B cell (primary cell): ENCODE measurements around the gene EMC6. TPM values are rescaled to one million over a fixed set of nuclear protein-coding genes. Genes with fewer than 3 reads are reported as not detected.

Experiments
- ATAC-seq: fragments of 200-7000 bp; cut with Tn5 transposase; one replicate; pipeline ENCODE4 v1.10.0; 2021; ENCODE audit warnings: low read depth, mild to moderate bottlenecking, moderate number of reproducible peaks, moderate library complexity
- CTCF ChIA-PET: fragments of 350-600 bp; sonication (Branson Sonifier 250); formaldehyde crosslinking; loops from one replicate; lab custom pipeline; 2021; ENCODE audit warnings: antibody characterized with exemption, inconsistent platforms; lab: Charles Lee
- POLR2A ChIA-PET: fragments of 350-600 bp; sonication (Branson Sonifier 250); formaldehyde crosslinking; loops from one replicate; lab custom pipeline; 2021; ENCODE audit warnings: antibody characterized with exemption; lab: Charles Lee
- DNase-seq: peaks from one replicate; pipeline ENCODE4 v3.0.0; 2013
- H2AFZ ChIP-seq: 2 replicates; pipeline ENCODE4 v1.6.1; 2012; ENCODE audit warnings: mild to moderate bottlenecking, low read depth, low read length; ENCODE audit not compliant: insufficient read depth, poor library complexity, severe bottlenecking
- H3K27ac ChIP-seq, 2 donors: 1 replicate in 1 of 2; 2 replicates in 1 of 2; pipeline ENCODE4 v1.5.1; 2012 to 2013; ENCODE audit warnings: low read length in 2 of 2, mild to moderate bottlenecking in 2 of 2, moderate library complexity in 1 of 2
- H3K27me3 ChIP-seq, 4 experiments: fragments of 200-600 bp in 1 of 4; sonication (generic) in 1 of 4; replicated peaks in 1 of 4; 1 replicate in 2 of 4; 2 replicates in 2 of 4; pipeline versions ENCODE4 v1.6.1 to v1.7.0; 2013 to 2016; ENCODE audit warnings: low read length in 3 of 4, mild to moderate bottlenecking in 2 of 4, mixed read lengths in 1 of 4, moderate library complexity in 1 of 4; ENCODE audit not compliant: insufficient read depth in 4 of 4, control insufficient read depth in 3 of 4; ENCODE audit errors: control extremely low read depth in 1 of 4
- H3K36me3 ChIP-seq, 2 experiments: replicated peaks in 1 of 2; 1 replicate in 1 of 2; 2 replicates in 1 of 2; pipeline versions ENCODE4 v1.6.1 to v1.7.1; 2013; ENCODE audit warnings: low read length in 1 of 2; ENCODE audit not compliant: insufficient read depth in 2 of 2, control insufficient read depth in 1 of 2; ENCODE audit errors: control extremely low read depth in 1 of 2, extremely low read depth in 1 of 2
- H3K4me1 ChIP-seq, 2 donors: fragments of 200-600 bp in 1 of 2; sonication (generic) in 1 of 2; 1 replicate in 1 of 2; 2 replicates in 1 of 2; pipeline versions ENCODE4 v1.5.1 to v1.6.1; 2013 to 2017; ENCODE audit warnings: low read length in 2 of 2; ENCODE audit not compliant: control insufficient read depth in 2 of 2, insufficient read depth in 2 of 2
- H3K4me2 ChIP-seq: replicated peaks from 2 replicates; pipeline ENCODE3; 2012; ENCODE audit warnings: mild to moderate bottlenecking, low read depth, low read length; ENCODE audit not compliant: poor library complexity, severe bottlenecking
- H3K4me3 ChIP-seq, 5 experiments: fragments of 200-600 bp in 1 of 5; sonication (generic) in 1 of 5; 1 replicate in 3 of 5; 2 replicates in 2 of 5; pipeline versions ENCODE4 v1.5.1 to v1.7.0; 2011 to 2016; ENCODE audit warnings: low read length in 4 of 5, mild to moderate bottlenecking in 4 of 5, low read depth in 2 of 5, control low read depth in 1 of 5, moderate library complexity in 1 of 5; ENCODE audit not compliant: insufficient read depth in 1 of 5; ENCODE audit errors: control extremely low read depth in 1 of 5, extremely low read depth in 1 of 5
- H3K79me2 ChIP-seq: fragments of 200-600 bp; sonication (generic); one replicate; pipeline ENCODE4 v1.6.0; 2016; ENCODE audit warnings: low read length; ENCODE audit not compliant: control insufficient read depth, insufficient read depth
- H3K9ac ChIP-seq: fragments of 200-600 bp; sonication (generic); 2 replicates; pipeline ENCODE4 v1.6.1; 2017; ENCODE audit warnings: mild to moderate bottlenecking, low read length, moderate library complexity
- H3K9me3 ChIP-seq, 3 donors: one replicate each; pipeline versions ENCODE4 v1.6.1 to v1.7.1; 2013; ENCODE audit warnings: low read length in 2 of 3; ENCODE audit not compliant: control insufficient read depth in 2 of 3, insufficient read depth in 1 of 3; ENCODE audit errors: control extremely low read depth in 1 of 3
- H4K20me1 ChIP-seq: 2 replicates; pipeline ENCODE4 v1.6.0; 2012; ENCODE audit warnings: mild to moderate bottlenecking, low read length; ENCODE audit not compliant: insufficient read depth, control insufficient read depth, poor library complexity, severe bottlenecking
- H3K27ac Mint-ChIP-seq: one replicate; pipeline ENCODE4 v1.8.0; 2021; ENCODE audit warnings: mixed read lengths
- H3K27me3 Mint-ChIP-seq: one replicate; pipeline ENCODE4 v1.8.0; 2021; ENCODE audit warnings: mixed read lengths
- H3K4me1 Mint-ChIP-seq: one replicate; pipeline ENCODE4 v1.8.0; 2021; ENCODE audit warnings: mixed read lengths
- H3K4me3 Mint-ChIP-seq: one replicate; pipeline ENCODE4 v1.8.0; 2021; ENCODE audit warnings: mixed read lengths
- H3K9me3 Mint-ChIP-seq: one replicate; pipeline ENCODE4 v1.8.0; 2022; ENCODE audit warnings: mixed read lengths; ENCODE audit not compliant: insufficient read depth
- EZH2 ChIP-seq: IDR thresholded peaks from 2 replicates; pipeline ENCODE4 v1.6.1; 2012; ENCODE audit warnings: borderline replicate concordance, low read depth, mild to moderate bottlenecking, moderate library complexity, low read length; ENCODE audit not compliant: insufficient read depth, poor library complexity, severe bottlenecking
- WGBS: methylation state at CpG from one replicate; pipeline ENCODE4 v1.1.5; 2013; ENCODE audit warnings: missing lambda C conversion rate; ENCODE audit not compliant: insufficient coverage; 5-methylcytosine and 5-hydroxymethylcytosine counted together
- intact Hi-C: fragments of 100-400 bp; cut with micrococcal nuclease; formaldehyde crosslinking; loops from one replicate; pipeline ENCODE4 v1.10.0; 2022
- polyA plus RNA-seq: library from polyadenylated mRNA; depleted of rRNA; stranded (reverse); fragments of >200 nt; gene quantifications from 2 replicates; pipeline ENCODE4 v1.2.3, GENCODE V29; 2012
- total RNA-seq, 2 donors: library from RNA; stranded (reverse); fragments of 120-200 nt in 1 of 2; gene quantifications; 1 replicate in 1 of 2; 2 replicates in 1 of 2; pipeline versions ENCODE4 v1.2.3 to v1.2.4, GENCODE V29; 2013 to 2022
- TF ChIP-seq, protein P1 (sequence below): fragments of 200-600 bp; IDR thresholded peaks from one replicate; pipeline ENCODE4 v1.8.0; 2022; ENCODE audit warnings: antibody characterized with exemption, mild to moderate bottlenecking

EMC6 gene
- total and polyA plus RNA-seq, 2 donors (not counting 1 experiment from before 2014, with no cell fraction given) = 21.1 to 23.4 TPM

- Mint-ChIP-seq H3K9me3 (no peaks in the 10 kb centered on the region), H3K27ac (peak overlapping the region; percentile 22), H3K4me1 (peaks cover 60% of the 10 kb centered on the region), H3K27me3 (no peaks in the 10 kb centered on the region), H3K4me3 (no peak overlapping the region)
- ChIA-PET CTCF (interaction anchor here (0.6 to 2.3 kb wide), 6 partner anchors 8 to 30 kb away, joined by 3 to 10 read pairs (median 4); partner anchors contain the start of genes HASPIN and P2RX5), POLR2A (interaction anchor here (0.7 to 4.5 kb wide), 4 partner anchors 13 to 31 kb away, joined by 3 to 63 read pairs (median 5); partner anchors contain the start of gene P2RX5)
- DNase-seq = no peak
- Histone ChIP-seq H3K4me3 (no peak overlapping the region), H3K4me1 (peaks cover 38 to 61% of the 10 kb centered on the region in 2 donors), H2AFZ (no peak overlapping the region), H3K9ac (no peak overlapping the region), H3K79me2 (no peaks in the 10 kb centered on the region), H3K4me2 (peak overlapping the region; percentile 45), H3K27ac (no peak overlapping the region), H4K20me1 (no peaks in the 10 kb centered on the region), H3K27me3 (no peaks in the 10 kb centered on the region), H3K9me3 (no peaks in the 10 kb centered on the region), H3K36me3 (no peaks in the 10 kb centered on the region)
- TF ChIP-seq, protein P1, sequence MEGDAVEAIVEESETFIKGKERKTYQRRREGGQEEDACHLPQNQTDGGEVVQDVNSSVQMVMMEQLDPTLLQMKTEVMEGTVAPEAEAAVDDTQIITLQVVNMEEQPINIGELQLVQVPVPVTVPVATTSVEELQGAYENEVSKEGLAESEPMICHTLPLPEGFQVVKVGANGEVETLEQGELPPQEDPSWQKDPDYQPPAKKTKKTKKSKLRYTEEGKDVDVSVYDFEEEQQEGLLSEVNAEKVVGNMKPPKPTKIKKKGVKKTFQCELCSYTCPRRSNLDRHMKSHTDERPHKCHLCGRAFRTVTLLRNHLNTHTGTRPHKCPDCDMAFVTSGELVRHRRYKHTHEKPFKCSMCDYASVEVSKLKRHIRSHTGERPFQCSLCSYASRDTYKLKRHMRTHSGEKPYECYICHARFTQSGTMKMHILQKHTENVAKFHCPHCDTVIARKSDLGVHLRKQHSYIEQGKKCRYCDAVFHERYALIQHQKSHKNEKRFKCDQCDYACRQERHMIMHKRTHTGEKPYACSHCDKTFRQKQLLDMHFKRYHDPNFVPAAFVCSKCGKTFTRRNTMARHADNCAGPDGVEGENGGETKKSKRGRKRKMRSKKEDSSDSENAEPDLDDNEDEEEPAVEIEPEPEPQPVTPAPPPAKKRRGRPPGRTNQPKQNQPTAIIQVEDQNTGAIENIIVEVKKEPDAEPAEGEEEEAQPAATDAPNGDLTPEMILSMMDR = no peak
- TF ChIP-seq EZH2 = no peak
- no peak for ATAC-seq
- WGBS = 81% methylated on average over 3 of the region's 3 CpGs
- intact Hi-C loops = no loop called here
These were observed 39.8 kb downstream of the EMC6 start for GRCh38 chr17:3708366-3708765.

DNA sequence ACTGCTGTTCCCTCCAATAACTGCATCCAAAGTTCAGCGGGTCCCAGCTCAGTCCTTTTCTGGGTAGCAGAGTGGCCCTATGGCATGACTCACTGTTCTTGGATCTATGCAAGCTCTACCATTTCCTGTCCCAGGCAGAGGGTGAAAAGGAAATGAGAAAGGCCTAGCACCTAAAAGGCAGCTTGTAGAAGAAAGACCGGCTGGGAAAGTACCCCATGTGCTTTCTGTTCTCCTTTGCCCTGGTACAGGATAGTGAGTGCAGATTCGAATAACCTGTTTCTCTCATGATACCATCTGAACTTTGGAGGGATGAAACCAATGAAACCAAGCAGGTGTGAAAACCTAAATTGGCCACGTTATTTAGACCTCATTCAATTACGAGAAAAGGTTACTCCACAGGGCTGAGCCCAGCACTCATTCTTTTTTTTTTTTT is 42.4 kb downstream of the EMC6 start:
- ChIA-PET CTCF (interaction anchor here (0.6 to 3.4 kb wide), 20 partner anchors 9 to 293 kb away, joined by 3 to 36 read pairs (median 4); partner anchors contain the start of genes CTNS, HASPIN, P2RX5 and SHPK), POLR2A (interaction anchor here (0.6 to 4.5 kb wide), 13 partner anchors 9 to 432 kb away, joined by 3 to 63 read pairs (median 5); partner anchors contain the start of genes HASPIN and P2RX5)
- H3K27me3 ChIP-seq = no peaks in the 10 kb centered on the region
- H3K79me2 ChIP-seq = peaks cover 9% of the 10 kb centered on the region
- ATAC-seq = peak; percentile 92
- peaks cover 5 to 17% of the 10 kb centered on the region in 2 experiments for H3K36me3 ChIP-seq
- DNase-seq = peak; percentile 95
- H3K4me2 ChIP-seq = peak overlapping the region; percentile 70
- H3K4me1 Mint-ChIP-seq = peaks cover 57% of the 10 kb centered on the region
- intact Hi-C loops = loop anchor here (1.0 to 2.0 kb wide), 4 partner anchors 11 to 28 kb away; partner anchors contain the start of gene HASPIN
- peak overlapping the region; percentile 85 for H3K4me3 Mint-ChIP-seq
- peak overlapping the region; percentile 28 for H3K9ac ChIP-seq
- no peak overlapping the region for H2AFZ ChIP-seq
- peak overlapping the region; percentile 60 to 82 for H3K27ac ChIP-seq
- peaks cover 38 to 54% of the 10 kb centered on the region in 2 donors for H3K4me1 ChIP-seq
- peak overlapping the region in 4 of 5 experiments; percentile 11 to 54 (median 35) for H3K4me3 ChIP-seq
- peak overlapping the region; percentile 96 for H3K27ac Mint-ChIP-seq
- no peaks in the 10 kb centered on the region for H3K9me3 ChIP-seq
- no peak for TF ChIP-seq EZH2
- TF ChIP-seq, protein P1 = no peak
- no peaks in the 10 kb centered on the region for H3K27me3 Mint-ChIP-seq
- H3K9me3 Mint-ChIP-seq = no peaks in the 10 kb centered on the region
- H4K20me1 ChIP-seq = no peaks in the 10 kb centered on the region
- 9% methylated on average over 2 of the region's 5 CpGs for WGBS
